Epithelial cell of esophagus (primary cell): ENCODE data around the gene PPP2R2C.
A peak's percentile ranks its signal among the peaks of the same experiment; 100 is the strongest.

Experiments
- DNase-seq: peaks from one replicate; pipeline ENCODE4 v3.0.0; 2010; ENCODE audit warnings: low read depth
- H3K4me3 ChIP-seq: 2 replicates; pipeline ENCODE4 v1.5.1; 2011; ENCODE audit warnings: mild to moderate bottlenecking, low read length, control low read depth
- CTCF ChIP-seq: IDR thresholded peaks from 2 replicates; pipeline ENCODE4 v1.5.1; 2011; ENCODE audit warnings: low read depth, mild to moderate bottlenecking, low read length, control low read depth, inconsistent platforms; ENCODE audit not compliant: insufficient read depth; ENCODE audit errors: missing control alignments

PPP2R2C gene

GRCh38 chr4:6330384-6330767, 142.0 kb downstream of the PPP2R2C start:
- TF ChIP-seq CTCF = no peak
- no peak overlapping the region for H3K4me3 ChIP-seq
- DNase-seq = no peak

- no peak overlapping the region for H3K4me3 ChIP-seq
- no peak for TF ChIP-seq CTCF
- DNase-seq = no peak
Observed at GRCh38 chr4:6329478-6330383, 142.7 kb downstream of the PPP2R2C start.

- TF ChIP-seq CTCF = no peak
- H3K4me3 ChIP-seq = no peak overlapping the region
- DNase-seq = no peak
Observed at GRCh38 chr4:6328526-6328925, 143.9 kb downstream of the PPP2R2C start.

GRCh38 chr4:6327220-6327917, 145.0 kb downstream of the PPP2R2C start:
- TF ChIP-seq CTCF = peak; percentile 84

GRCh38 chr4:6326312-6327060, 145.9 kb downstream of the PPP2R2C start:
- no peak for DNase-seq
- TF ChIP-seq CTCF = no peak

More at GRCh38 chr4:6327220-6327917, 145.0 kb downstream of the PPP2R2C start:
- no peak overlapping the region for H3K4me3 ChIP-seq
- peak; percentile 62 for DNase-seq

GRCh38 chr4:6325788-6326290, 146.6 kb downstream of the PPP2R2C start:
- no peak overlapping the region for H3K4me3 ChIP-seq
- DNase-seq = no peak
- no peak for TF ChIP-seq CTCF

More at GRCh38 chr4:6326312-6327060, 145.9 kb downstream of the PPP2R2C start:
- H3K4me3 ChIP-seq = no peak overlapping the region
